ENCODE data around the gene KLHDC8A.
"Not testable (repeated sequence)": the region's sequence is repeated elsewhere in the genome, so short reads cannot be mapped to it uniquely, and the experiment has no call there.

Gene KLHDC8A

GRCh38 chr1:205392650-205393049 is 35.9 kb upstream of the KLHDC8A start:
- ATAC-seq (ENCODE audit: low read depth), result no peak
- no peak overlapping the region for H3K4me3 ChIP-seq (ENCODE audit: severe bottlenecking)
- no peaks in the 10 kb centered on the region for H3K4me1 ChIP-seq (ENCODE audit: insufficient read depth, poor library complexity, severe bottlenecking)
- no peak overlapping the region for H3K27ac ChIP-seq (ENCODE audit: poor library complexity, severe bottlenecking)
- H3K36me3 ChIP-seq (ENCODE audit: low read depth), result no peaks in the 10 kb centered on the region
- TF ChIP-seq CTCF (IDR thresholded peaks at IDR 0.05; ENCODE audit: poor library complexity, severe bottlenecking), result no peak
- no peak for DNase-seq (ENCODE audit: low spot score)
- no peaks in the 10 kb centered on the region for H3K9me3 ChIP-seq (ENCODE audit: severe bottlenecking)
- H3K27me3 ChIP-seq (ENCODE audit: insufficient read depth, poor library complexity, severe bottlenecking), result no peaks in the 10 kb centered on the region

DNA sequence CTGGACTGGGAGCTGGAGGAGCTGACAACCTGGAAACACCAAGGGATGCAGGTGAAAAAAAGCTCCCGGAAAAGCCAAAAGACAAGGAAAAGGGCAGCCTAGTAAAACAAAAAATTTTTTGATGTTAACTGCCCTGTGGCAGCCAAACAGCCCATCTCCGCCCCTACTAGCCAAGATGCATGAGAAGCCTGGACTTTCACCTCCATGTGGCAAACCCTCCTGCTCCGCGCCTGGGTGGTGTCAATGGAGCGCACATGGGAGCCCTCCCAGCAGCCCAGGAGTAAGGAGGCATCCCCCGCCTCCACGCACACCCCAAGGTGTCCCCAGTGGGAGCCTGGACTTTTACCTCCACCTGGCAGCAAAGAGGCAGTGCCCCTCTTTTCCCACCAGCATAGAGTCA is 34.7 kb upstream of the KLHDC8A start:
- DNase-seq (ENCODE audit: low spot score), result no peak
- Histone ChIP-seq H3K36me3 (ENCODE audit: low read depth) (no peaks in the 10 kb centered on the region), H3K27me3 (ENCODE audit: insufficient read depth, poor library complexity, severe bottlenecking) (no peaks in the 10 kb centered on the region), H3K27ac (ENCODE audit: poor library complexity, severe bottlenecking) (no peak overlapping the region), H3K9me3 (ENCODE audit: severe bottlenecking) (no peaks in the 10 kb centered on the region), H3K4me3 (ENCODE audit: severe bottlenecking) (no peak overlapping the region), H3K4me1 (ENCODE audit: insufficient read depth, poor library complexity, severe bottlenecking) (no peaks in the 10 kb centered on the region)
- ATAC-seq (ENCODE audit: low read depth), result no peak
- no peak for TF ChIP-seq CTCF (IDR thresholded peaks at IDR 0.05; ENCODE audit: poor library complexity, severe bottlenecking)

GRCh38 chr1:205387845-205388244 is 31.1 kb upstream of the KLHDC8A start:
- TF ChIP-seq CTCF (IDR thresholded peaks at IDR 0.05; ENCODE audit: poor library complexity, severe bottlenecking), result no peak
- Histone ChIP-seq H3K4me3 (ENCODE audit: severe bottlenecking) (no peak overlapping the region), H3K27me3 (ENCODE audit: insufficient read depth, poor library complexity, severe bottlenecking) (no peaks in the 10 kb centered on the region), H3K36me3 (ENCODE audit: low read depth) (no peaks in the 10 kb centered on the region), H3K9me3 (ENCODE audit: severe bottlenecking) (no peaks in the 10 kb centered on the region), H3K4me1 (ENCODE audit: insufficient read depth, poor library complexity, severe bottlenecking) (no peaks in the 10 kb centered on the region), H3K27ac (ENCODE audit: poor library complexity, severe bottlenecking) (no peak overlapping the region)
- DNase-seq (ENCODE audit: low spot score) (no peak), ATAC-seq (ENCODE audit: low read depth) (no peak)

DNA sequence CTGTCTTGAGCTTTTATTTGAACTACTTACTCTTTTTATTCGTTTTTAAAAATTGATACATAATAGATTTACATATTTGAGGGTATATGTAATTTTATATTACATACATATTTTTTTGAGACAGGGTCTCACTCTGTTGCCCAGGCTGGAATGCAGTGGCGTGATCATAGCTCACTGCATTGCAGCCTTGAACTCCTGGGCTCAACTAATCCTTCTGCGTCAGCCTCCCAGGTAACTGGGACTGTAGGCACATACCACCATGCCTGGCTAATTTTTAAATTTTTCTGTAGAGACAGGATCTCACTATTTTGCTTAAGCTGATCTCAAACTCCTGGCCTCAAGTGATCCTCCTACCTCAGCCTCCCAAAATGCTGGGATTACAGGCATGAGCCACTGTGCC is 26.3 kb upstream of the KLHDC8A start:
- H3K36me3 ChIP-seq (ENCODE audit: low read depth); H3K9me3 ChIP-seq (ENCODE audit: severe bottlenecking); H3K27ac ChIP-seq (ENCODE audit: poor library complexity, severe bottlenecking); H3K4me1 ChIP-seq (ENCODE audit: insufficient read depth, poor library complexity, severe bottlenecking); DNase-seq (ENCODE audit: low spot score); ATAC-seq (ENCODE audit: low read depth); H3K4me3 ChIP-seq (ENCODE audit: severe bottlenecking); H3K27me3 ChIP-seq (ENCODE audit: insufficient read depth, poor library complexity, severe bottlenecking): not testable (repeated sequence)

DNA sequence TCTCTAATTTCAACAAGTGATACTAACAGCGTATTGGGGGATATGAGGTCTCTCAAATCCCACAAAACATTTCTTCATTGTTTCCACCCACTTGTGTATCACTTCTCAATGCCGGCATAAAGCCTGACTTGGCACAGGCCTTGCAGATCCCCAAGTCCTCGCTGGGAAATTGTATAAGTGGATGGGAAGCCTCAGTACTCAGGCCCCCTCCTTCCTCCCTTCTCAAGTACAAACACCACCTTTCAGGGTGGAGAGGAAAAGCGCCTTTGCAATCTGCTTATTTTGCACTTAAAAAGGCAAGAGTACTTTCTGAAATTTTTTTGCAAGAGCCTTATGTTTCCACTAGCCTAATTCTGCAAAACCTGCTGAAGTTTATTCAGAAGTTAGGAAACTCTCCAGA is 25.8 kb upstream of the KLHDC8A start:
- TF ChIP-seq CTCF (IDR thresholded peaks at IDR 0.05; ENCODE audit: poor library complexity, severe bottlenecking), result no peak
- Histone ChIP-seq H3K9me3 (ENCODE audit: severe bottlenecking) (no peaks in the 10 kb centered on the region), H3K36me3 (ENCODE audit: low read depth) (no peaks in the 10 kb centered on the region), H3K27ac (ENCODE audit: poor library complexity, severe bottlenecking) (no peak overlapping the region), H3K27me3 (ENCODE audit: insufficient read depth, poor library complexity, severe bottlenecking) (no peaks in the 10 kb centered on the region), H3K4me3 (ENCODE audit: severe bottlenecking) (no peak overlapping the region), H3K4me1 (ENCODE audit: insufficient read depth, poor library complexity, severe bottlenecking) (no peaks in the 10 kb centered on the region)
- ATAC-seq (ENCODE audit: low read depth) (no peak), DNase-seq (ENCODE audit: low spot score) (no peak)
